K562 (cell line): Measurements from ENCODE around the gene GCDH. TPM values are rescaled to one million over a fixed set of nuclear protein-coding genes. Genes with fewer than 3 reads are reported as not detected.
A peak's percentile ranks its signal among the peaks of the same experiment; 100 is the strongest.

ENCODE experiments used
- FOXA1 ChIP-seq: fragments of 450-650 bp; IDR thresholded peaks from 2 replicates; pipeline ENCODE4 v1.6.1; 2016; ENCODE audit warnings: mild to moderate bottlenecking, borderline replicate concordance
- FOXP1 ChIP-seq: sonication (generic); formaldehyde crosslinking; IDR thresholded peaks from 2 replicates; pipeline ENCODE4 v1.8.0; 2022; ENCODE audit warnings: mild to moderate bottlenecking, missing genetic modification reagents
- GTF2F1 ChIP-seq: IDR thresholded peaks from 2 replicates; pipeline ENCODE4 v1.6.1; 2011; ENCODE audit warnings: low read depth, low read length, improper control_type of control experiment
- JUND ChIP-seq, 2 experiments: IDR thresholded peaks; 2 replicates in 1 of 2; 3 replicates in 1 of 2; pipeline ENCODE4 v1.6.1; 2011; ENCODE audit warnings: borderline replicate concordance in 2 of 2, low read depth in 2 of 2, low read length in 2 of 2, improper control_type of control experiment in 1 of 2, missing biosample characterization in 1 of 2, missing genetic modification characterization in 1 of 2, missing genetic modification reagents in 1 of 2
- KHSRP ChIP-seq: fragments of 450-650 bp; IDR thresholded peaks from 2 replicates; pipeline ENCODE4 v1.6.1; 2017
- LCOR ChIP-seq: sonication (generic); formaldehyde crosslinking; IDR thresholded peaks from 2 replicates; pipeline ENCODE4 v1.8.0; 2022; ENCODE audit warnings: mild to moderate bottlenecking, missing genetic modification reagents
- MITF ChIP-seq: IDR thresholded peaks from 2 replicates; pipeline ENCODE4 v1.6.1; 2014; ENCODE audit warnings: antibody characterized with exemption
- PKNOX1 ChIP-seq: fragments of 450-650 bp; IDR thresholded peaks from 2 replicates; pipeline ENCODE4 v1.6.1; 2016
- PML ChIP-seq: IDR thresholded peaks from 2 replicates; pipeline ENCODE4 v1.6.1; 2012; ENCODE audit warnings: low read length, inconsistent platforms
- POLR2A ChIP-seq: fragments of 450-650 bp; conservative IDR thresholded peaks from 2 replicates; pipeline ENCODE4 v1.6.1; 2016
- RB1 ChIP-seq: fragments of 450-650 bp; IDR thresholded peaks from 2 replicates; pipeline ENCODE4 v1.6.1; 2017; ENCODE audit warnings: low read depth, mild to moderate bottlenecking
- SP1 ChIP-seq: sonication (generic); formaldehyde crosslinking; IDR thresholded peaks from 2 replicates; pipeline ENCODE4 v1.8.1; 2022; ENCODE audit warnings: mild to moderate bottlenecking, missing genetic modification reagents
- TARDBP ChIP-seq: fragments of 450-650 bp; IDR thresholded peaks from 2 replicates; pipeline ENCODE4 v1.6.1; 2016
- TBL1XR1 ChIP-seq, 2 experiments: IDR thresholded peaks; 2 replicates each; pipeline ENCODE4 v1.6.1; 2012; ENCODE audit warnings: improper control_type of control experiment in 2 of 2, low read length in 2 of 2, mild to moderate bottlenecking in 1 of 2
- TOE1 ChIP-seq, 2 experiments: fragments of 450-650 bp in 1 of 2; sonication (generic) in 1 of 2; formaldehyde crosslinking in 1 of 2; IDR thresholded peaks; 2 replicates each; pipeline versions ENCODE4 v1.7.1 to v1.8.0; 2016 to 2022; ENCODE audit warnings: borderline replicate concordance in 2 of 2, mild to moderate bottlenecking in 2 of 2, antibody characterized with exemption in 1 of 2, inconsistent platforms in 1 of 2, low read depth in 1 of 2, missing genetic modification reagents in 1 of 2, moderate library complexity in 1 of 2
- ZNF695 ChIP-seq: fragments of 450-650 bp; formaldehyde crosslinking; IDR thresholded peaks from 2 replicates; pipeline ENCODE4 v1.4.0; 2020; ENCODE audit warnings: mild to moderate bottlenecking, moderate library complexity
- ZNF699 ChIP-seq: fragments of 250-450 bp; sonication (Bioruptor Pico); IDR thresholded peaks from 2 replicates; pipeline ENCODE4 v1.8.0; 2021; ENCODE audit warnings: mild to moderate bottlenecking, moderate library complexity; ENCODE audit not compliant: insufficient replicate concordance
- ZSCAN29 ChIP-seq: fragments of 450-650 bp; IDR thresholded peaks from 2 replicates; pipeline ENCODE4 v1.6.1; 2017
- polyA plus RNA-seq, 8 experiments: library from polyadenylated mRNA; depleted of rRNA in 4 of 8; stranded (reverse) in 5 of 8; unstranded in 3 of 8; fragments of >200 nt; fragmentation: Nextera tagmentation in 2 of 8; fragmentation: Illumina TruSeq in 1 of 8; extraction: Ambion mirVana in 2 of 8; extraction: Trizol in 1 of 8; gene quantifications; 2 replicates each; pipeline versions ENCODE4 v1.2.1 to v1.2.3, GENCODE V29; 2011 to 2014; ENCODE audit warnings: inconsistent platforms in 1 of 8, missing spikeins in 1 of 8
- total RNA-seq, 7 experiments: library from RNA; depleted of rRNA in 6 of 7; stranded (reverse); fragments of >200 nt in 6 of 7; fragmentation: Illumina TruSeq in 2 of 7; extraction: Trizol in 2 of 7; gene quantifications; 2 replicates each; pipeline versions ENCODE4 v1.2.1 to v1.2.3, GENCODE V29; 2011 to 2021; ENCODE audit warnings: low replicate concordance in 1 of 7
- TF ChIP-seq, protein P1 (sequence below): IDR thresholded peaks from 3 replicates; pipeline ENCODE4 v1.6.1; 2011; ENCODE audit warnings: borderline replicate concordance, mild to moderate bottlenecking, moderate library complexity; ENCODE audit not compliant: insufficient read length; ENCODE audit errors: extremely low read depth
- TF ChIP-seq, protein P2 (sequence below): fragments of 450-650 bp; IDR thresholded peaks from 2 replicates; pipeline ENCODE4 v1.6.1; 2016; ENCODE audit warnings: borderline replicate concordance

The GCDH gene
- total and polyA plus RNA-seq, 9 of the 15 experiments (the other 6 are each of a cell fraction or from before 2014, with no cell fraction given), result 2.9 to 50.8 (median 19.1) TPM

GRCh38 chr19:12881172-12881808 is 9.7 kb upstream of the GCDH start, which contains the start of gene DNASE2 (continued):
- peak; percentile 68; the same call in 1 of the 2 replicates for TF ChIP-seq JUND (IDR thresholded peaks at IDR 0.05; ENCODE audit: borderline replicate concordance, low read depth, low read length)
- peak; percentile 16; the same call in 1 of the 3 replicates for TF ChIP-seq JUND (tag; IDR thresholded peaks at IDR 0.05; ENCODE audit: borderline replicate concordance, low read depth, low read length)
- peak in 1 of 2 experiments; percentile 15; a peak in 2 of 4 replicates for TF ChIP-seq TBL1XR1 (IDR thresholded peaks at IDR 0.05; ENCODE audit: low read length in 2 of 2)
- peak; percentile 47; the same call in 1 of the 2 replicates for TF ChIP-seq PKNOX1
- TF ChIP-seq, protein P1, sequence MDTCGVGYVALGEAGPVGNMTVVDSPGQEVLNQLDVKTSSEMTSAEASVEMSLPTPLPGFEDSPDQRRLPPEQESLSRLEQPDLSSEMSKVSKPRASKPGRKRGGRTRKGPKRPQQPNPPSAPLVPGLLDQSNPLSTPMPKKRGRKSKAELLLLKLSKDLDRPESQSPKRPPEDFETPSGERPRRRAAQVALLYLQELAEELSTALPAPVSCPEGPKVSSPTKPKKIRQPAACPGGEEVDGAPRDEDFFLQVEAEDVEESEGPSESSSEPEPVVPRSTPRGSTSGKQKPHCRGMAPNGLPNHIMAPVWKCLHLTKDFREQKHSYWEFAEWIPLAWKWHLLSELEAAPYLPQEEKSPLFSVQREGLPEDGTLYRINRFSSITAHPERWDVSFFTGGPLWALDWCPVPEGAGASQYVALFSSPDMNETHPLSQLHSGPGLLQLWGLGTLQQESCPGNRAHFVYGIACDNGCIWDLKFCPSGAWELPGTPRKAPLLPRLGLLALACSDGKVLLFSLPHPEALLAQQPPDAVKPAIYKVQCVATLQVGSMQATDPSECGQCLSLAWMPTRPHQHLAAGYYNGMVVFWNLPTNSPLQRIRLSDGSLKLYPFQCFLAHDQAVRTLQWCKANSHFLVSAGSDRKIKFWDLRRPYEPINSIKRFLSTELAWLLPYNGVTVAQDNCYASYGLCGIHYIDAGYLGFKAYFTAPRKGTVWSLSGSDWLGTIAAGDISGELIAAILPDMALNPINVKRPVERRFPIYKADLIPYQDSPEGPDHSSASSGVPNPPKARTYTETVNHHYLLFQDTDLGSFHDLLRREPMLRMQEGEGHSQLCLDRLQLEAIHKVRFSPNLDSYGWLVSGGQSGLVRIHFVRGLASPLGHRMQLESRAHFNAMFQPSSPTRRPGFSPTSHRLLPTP, result no peak
- peak; percentile 86 for TF ChIP-seq MITF
- TF ChIP-seq TOE1 (IDR thresholded peaks at IDR 0.05; ENCODE audit: borderline replicate concordance), result peak; percentile 73
- no peak for TF ChIP-seq TOE1 (CRISPR knock-in tag; IDR thresholded peaks at IDR 0.05; ENCODE audit: borderline replicate concordance, low read depth)
- TF ChIP-seq SP1 (CRISPR knock-in tag), result peak; percentile 32
- TF ChIP-seq KHSRP, result no peak
- peak; percentile 81; the same call in 1 of the 2 replicates for TF ChIP-seq LCOR (CRISPR knock-in tag)
- TF ChIP-seq GTF2F1, result 0 out of 2 replicates have a peak, but pooled peaks have one; percentile 34
- peak; percentile 64; the same call in 1 of the 2 replicates for TF ChIP-seq FOXP1 (CRISPR knock-in tag)
- no peak for TF ChIP-seq FOXA1
- TF ChIP-seq, protein P2, sequence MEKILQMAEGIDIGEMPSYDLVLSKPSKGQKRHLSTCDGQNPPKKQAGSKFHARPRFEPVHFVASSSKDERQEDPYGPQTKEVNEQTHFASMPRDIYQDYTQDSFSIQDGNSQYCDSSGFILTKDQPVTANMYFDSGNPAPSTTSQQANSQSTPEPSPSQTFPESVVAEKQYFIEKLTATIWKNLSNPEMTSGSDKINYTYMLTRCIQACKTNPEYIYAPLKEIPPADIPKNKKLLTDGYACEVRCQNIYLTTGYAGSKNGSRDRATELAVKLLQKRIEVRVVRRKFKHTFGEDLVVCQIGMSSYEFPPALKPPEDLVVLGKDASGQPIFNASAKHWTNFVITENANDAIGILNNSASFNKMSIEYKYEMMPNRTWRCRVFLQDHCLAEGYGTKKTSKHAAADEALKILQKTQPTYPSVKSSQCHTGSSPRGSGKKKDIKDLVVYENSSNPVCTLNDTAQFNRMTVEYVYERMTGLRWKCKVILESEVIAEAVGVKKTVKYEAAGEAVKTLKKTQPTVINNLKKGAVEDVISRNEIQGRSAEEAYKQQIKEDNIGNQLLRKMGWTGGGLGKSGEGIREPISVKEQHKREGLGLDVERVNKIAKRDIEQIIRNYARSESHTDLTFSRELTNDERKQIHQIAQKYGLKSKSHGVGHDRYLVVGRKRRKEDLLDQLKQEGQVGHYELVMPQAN, result peak; percentile 68; the same call in 1 of the 2 replicates
- no peak for TF ChIP-seq ZNF699
- TF ChIP-seq RB1, result peak; percentile 57; the same call in 1 of the 2 replicates
- TF ChIP-seq PML, result peak; percentile 33
- peak; percentile 79 for TF ChIP-seq POLR2A
- TF ChIP-seq TARDBP, result 0 out of 2 replicates have a peak, but pooled peaks have one; percentile 29
- no peak for TF ChIP-seq ZNF695 (CRISPR knock-in tag)
- TF ChIP-seq ZSCAN29, result no peak
